GM12872 (cell line): ENCODE results near the gene WDR83.

Experiments
- CTCF ChIP-seq: IDR thresholded peaks from 3 replicates; pipeline ENCODE4 v1.5.1; 2011; ENCODE audit warnings: low read depth, mild to moderate bottlenecking, low read length, moderate library complexity; ENCODE audit not compliant: insufficient read depth

WDR83 gene

GRCh38 chr19:12694641-12695040, 28.0 kb downstream of the WDR83 start:
- TF ChIP-seq CTCF, result no peak

- no peak for TF ChIP-seq CTCF
Measured at GRCh38 chr19:12695096-12695495, 28.5 kb downstream of the WDR83 start.

- TF ChIP-seq CTCF, result no peak
Measured at GRCh38 chr19:12695514-12695913, 28.9 kb downstream of the WDR83 start.

GRCh38 chr19:12695997-12696365, 29.4 kb downstream of the WDR83 start:
- TF ChIP-seq CTCF, result no peak

- TF ChIP-seq CTCF, result no peak
Measured at GRCh38 chr19:12696366-12697335, 30.0 kb downstream of the WDR83 start, which contains the start of gene FBXW9. FBXW9 (minus strand) TSS chr19:12696631; CDS start chr19:12696581, 50 bp downstream.

GRCh38 chr19:12698138-12698537, 31.5 kb downstream of the WDR83 start:
- TF ChIP-seq CTCF, result no peak

GRCh38 chr19:12701596-12702282, 35.1 kb downstream of the WDR83 start:
- no peak for TF ChIP-seq CTCF
